Stimulated activated CD4-positive, alpha-beta T cell treated with anti-CD3 and anti-CD28 coated beads, Interleukin-1b, Interleukin-23, amount 100 ng/mL, for 24 hours (primary cell): ENCODE data around the gene OPRM1.
A peak's percentile ranks its signal among the peaks of the same experiment; 100 is the strongest.

Source experiments
- DNase-seq, 4 experiments: peaks; one replicate each; pipeline ENCODE4 v3.0.0-alpha.2; 2020; ENCODE audit warnings: low read depth in 4 of 4, low spot score in 1 of 4

OPRM1 gene

GRCh38 chr6:154202339-154202738, 163.3 kb downstream of the OPRM1 start:
- DNase-seq, result no peak

GRCh38 chr6:154202958-154203357, 163.9 kb downstream of the OPRM1 start:
- no peak for DNase-seq

GRCh38 chr6:154206141-154206540, 167.1 kb downstream of the OPRM1 start:
- no peak for DNase-seq

- no peak for DNase-seq
These were observed 168.0 kb downstream of the OPRM1 start for GRCh38 chr6:154206996-154207395.

GRCh38 chr6:154209555-154209954, 170.5 kb downstream of the OPRM1 start:
- no peak for DNase-seq

GRCh38 chr6:154210678-154211077, 171.6 kb downstream of the OPRM1 start:
- DNase-seq, result no peak

- DNase-seq, result no peak
These were observed 174.7 kb downstream of the OPRM1 start for GRCh38 chr6:154213782-154214181.

GRCh38 chr6:154218301-154218700, 179.3 kb downstream of the OPRM1 start:
- DNase-seq, result no peak

- DNase-seq, result no peak
These were observed 179.7 kb downstream of the OPRM1 start for GRCh38 chr6:154218787-154219186.

GRCh38 chr6:154219250-154219649, 180.2 kb downstream of the OPRM1 start:
- DNase-seq, result no peak

GRCh38 chr6:154222716-154223115, 183.7 kb downstream of the OPRM1 start:
- DNase-seq, result no peak

GRCh38 chr6:154223296-154223695, 184.3 kb downstream of the OPRM1 start:
- DNase-seq, result no peak

- DNase-seq, result no peak
These were observed 187.4 kb downstream of the OPRM1 start for GRCh38 chr6:154226461-154226860.

- no peak for DNase-seq
These were observed 189.0 kb downstream of the OPRM1 start for GRCh38 chr6:154227862-154228520.

- DNase-seq, result no peak
These were observed 189.5 kb downstream of the OPRM1 start for GRCh38 chr6:154228521-154228905.

- peak in 1 of 4 experiments; percentile 63 for DNase-seq
These were observed 190.7 kb downstream of the OPRM1 start for GRCh38 chr6:154229786-154230185.

- no peak for DNase-seq
These were observed 191.4 kb downstream of the OPRM1 start for GRCh38 chr6:154230393-154230792.

GRCh38 chr6:154230910-154231595, 192.0 kb downstream of the OPRM1 start:
- no peak for DNase-seq

GRCh38 chr6:154232013-154232910, 193.2 kb downstream of the OPRM1 start:
- DNase-seq, result no peak

GRCh38 chr6:154233383-154233782, 194.3 kb downstream of the OPRM1 start:
- DNase-seq, result no peak

- no peak for DNase-seq
These were observed 195.2 kb downstream of the OPRM1 start for GRCh38 chr6:154234019-154234772.
